HepG2 (cell line): ENCODE measurements around the gene CHPF. TPM values are rescaled to one million over a fixed set of nuclear protein-coding genes. Genes with fewer than 3 reads are reported as not detected.
A peak's percentile ranks its signal among the peaks of the same experiment; 100 is the strongest.

Experiments
- ATAD3A ChIP-seq: sonication (generic); formaldehyde crosslinking; IDR thresholded peaks from 2 replicates; pipeline ENCODE4 v1.4.0; 2020; ENCODE audit warnings: missing genetic modification reagents
- CBX5 ChIP-seq: sonication (generic); formaldehyde crosslinking; IDR thresholded peaks from 2 replicates; pipeline ENCODE4 v1.4.0; 2020; ENCODE audit warnings: missing genetic modification reagents, borderline replicate concordance
- DNMT3B ChIP-seq: conservative IDR thresholded peaks from 2 replicates; pipeline ENCODE4 v1.6.1; 2016; ENCODE audit warnings: missing biosample characterization, control low read depth
- GLI4 ChIP-seq: sonication (generic); formaldehyde crosslinking; IDR thresholded peaks from 2 replicates; pipeline ENCODE4 v1.5.1; 2020; ENCODE audit warnings: missing genetic modification reagents, mild to moderate bottlenecking, moderate library complexity, borderline replicate concordance
- IKZF1 ChIP-seq: fragments of 450-650 bp; IDR thresholded peaks from 2 replicates; pipeline ENCODE4 v1.7.1; 2016
- KDM2A ChIP-seq: sonication (generic); formaldehyde crosslinking; IDR thresholded peaks from 2 replicates; pipeline ENCODE4 v1.4.0; 2020; ENCODE audit warnings: low read depth, missing genetic modification reagents, borderline replicate concordance
- NR1H2 ChIP-seq: sonication (generic); formaldehyde crosslinking; IDR thresholded peaks from 2 replicates; pipeline ENCODE4 v1.8.1; 2022; ENCODE audit warnings: low read depth, missing genetic modification reagents, borderline replicate concordance
- NR2F1 ChIP-seq, 2 experiments: fragments of 450-650 bp in 1 of 2; formaldehyde crosslinking in 1 of 2; IDR thresholded peaks; 2 replicates each; pipeline versions ENCODE4 v1.5.0 to v1.6.1; 2016 to 2020; ENCODE audit warnings: mild to moderate bottlenecking in 1 of 2, missing compliant biosample characterization in 1 of 2, missing genetic modification reagents in 1 of 2, moderate library complexity in 1 of 2
- ONECUT2 ChIP-seq: sonication (generic); formaldehyde crosslinking; IDR thresholded peaks from 2 replicates; pipeline ENCODE4 v1.4.0; 2020; ENCODE audit warnings: missing genetic modification reagents
- RBFOX2 ChIP-seq: fragments of 200-400 bp; formaldehyde crosslinking; IDR thresholded peaks from 2 replicates; pipeline ENCODE4 v1.6.1; 2017; ENCODE audit warnings: low read depth, mild to moderate bottlenecking, low read length
- U2AF1 ChIP-seq: fragments of 200-400 bp; formaldehyde crosslinking; optimal IDR thresholded peaks from 2 replicates; pipeline ENCODE3; 2017; ENCODE audit warnings: mild to moderate bottlenecking, low read depth, low read length
- ZMYM3 ChIP-seq: sonication (generic); formaldehyde crosslinking; IDR thresholded peaks from 2 replicates; pipeline ENCODE4 v1.5.1; 2020; ENCODE audit warnings: mild to moderate bottlenecking, missing genetic modification reagents
- ZNF17 ChIP-seq: sonication (generic); formaldehyde crosslinking; IDR thresholded peaks from 2 replicates; pipeline ENCODE4 v1.5.0; 2020; ENCODE audit warnings: mild to moderate bottlenecking, missing genetic modification reagents
- ZNF20 ChIP-seq: sonication (generic); formaldehyde crosslinking; IDR thresholded peaks from 2 replicates; pipeline ENCODE4 v1.4.0; 2020; ENCODE audit warnings: mild to moderate bottlenecking, moderate library complexity, missing genetic modification reagents
- ZNF547 ChIP-seq: sonication (generic); formaldehyde crosslinking; IDR thresholded peaks from 2 replicates; pipeline ENCODE4 v1.5.1; 2020; ENCODE audit warnings: mild to moderate bottlenecking, missing genetic modification reagents
- ZNF563 ChIP-seq: sonication (generic); formaldehyde crosslinking; IDR thresholded peaks from 2 replicates; pipeline ENCODE4 v1.8.0; 2022; ENCODE audit warnings: mild to moderate bottlenecking, moderate library complexity, missing genetic modification reagents
- ZNF652 ChIP-seq: IDR thresholded peaks from 2 replicates; pipeline ENCODE4 v1.6.1; 2016; ENCODE audit warnings: low read depth, borderline replicate concordance
- ZSCAN9 ChIP-seq: IDR thresholded peaks from 2 replicates; pipeline ENCODE4 v1.6.1; 2016; ENCODE audit warnings: borderline replicate concordance
- polyA plus RNA-seq, 8 experiments: library from polyadenylated mRNA; depleted of rRNA in 3 of 8; stranded (reverse) in 7 of 8; unstranded in 1 of 8; fragments of >200 nt; fragmentation: Illumina TruSeq in 4 of 8; extraction: Trizol in 4 of 8; gene quantifications; 2 replicates each; pipeline versions ENCODE4 v1.2.1 to v1.2.3, GENCODE V29; 2011 to 2016; ENCODE audit warnings: low read depth in 4 of 8, missing spikeins in 1 of 8, mixed read lengths in 1 of 8; ENCODE audit not compliant: insufficient read depth in 1 of 8
- total RNA-seq, 5 experiments: library from RNA; depleted of rRNA; stranded (reverse); fragments of >200 nt; fragmentation: Illumina TruSeq; extraction: Trizol; gene quantifications; 2 replicates each; pipeline ENCODE4 v1.2.3, GENCODE V29; 2016; ENCODE audit warnings: low read depth in 1 of 5
- TF ChIP-seq, protein P1 (sequence below): sonication (generic); formaldehyde crosslinking; IDR thresholded peaks from 2 replicates; pipeline ENCODE4 v1.8.1; 2023; ENCODE audit warnings: mild to moderate bottlenecking, missing genetic modification reagents
- TF ChIP-seq, protein P2 (sequence below): sonication (generic); formaldehyde crosslinking; IDR thresholded peaks from 2 replicates; pipeline ENCODE4 v1.4.0; 2020; ENCODE audit warnings: low read depth, mild to moderate bottlenecking, missing genetic modification reagents
- TF ChIP-seq, protein P3 (sequence below): sonication (generic); formaldehyde crosslinking; IDR thresholded peaks from 2 replicates; pipeline ENCODE4 v1.5.0; 2020; ENCODE audit warnings: missing genetic modification reagents
- TF ChIP-seq, protein P4 (sequence below): sonication (generic); formaldehyde crosslinking; conservative IDR thresholded peaks from 2 replicates; pipeline ENCODE4 v1.4.0; 2020; ENCODE audit warnings: missing genetic modification reagents

The CHPF gene
- total and polyA plus RNA-seq, 2 of the 13 experiments (the other 11 are each of a cell fraction or from before 2014, with no cell fraction given): 79.6 to 111 TPM

DNA sequence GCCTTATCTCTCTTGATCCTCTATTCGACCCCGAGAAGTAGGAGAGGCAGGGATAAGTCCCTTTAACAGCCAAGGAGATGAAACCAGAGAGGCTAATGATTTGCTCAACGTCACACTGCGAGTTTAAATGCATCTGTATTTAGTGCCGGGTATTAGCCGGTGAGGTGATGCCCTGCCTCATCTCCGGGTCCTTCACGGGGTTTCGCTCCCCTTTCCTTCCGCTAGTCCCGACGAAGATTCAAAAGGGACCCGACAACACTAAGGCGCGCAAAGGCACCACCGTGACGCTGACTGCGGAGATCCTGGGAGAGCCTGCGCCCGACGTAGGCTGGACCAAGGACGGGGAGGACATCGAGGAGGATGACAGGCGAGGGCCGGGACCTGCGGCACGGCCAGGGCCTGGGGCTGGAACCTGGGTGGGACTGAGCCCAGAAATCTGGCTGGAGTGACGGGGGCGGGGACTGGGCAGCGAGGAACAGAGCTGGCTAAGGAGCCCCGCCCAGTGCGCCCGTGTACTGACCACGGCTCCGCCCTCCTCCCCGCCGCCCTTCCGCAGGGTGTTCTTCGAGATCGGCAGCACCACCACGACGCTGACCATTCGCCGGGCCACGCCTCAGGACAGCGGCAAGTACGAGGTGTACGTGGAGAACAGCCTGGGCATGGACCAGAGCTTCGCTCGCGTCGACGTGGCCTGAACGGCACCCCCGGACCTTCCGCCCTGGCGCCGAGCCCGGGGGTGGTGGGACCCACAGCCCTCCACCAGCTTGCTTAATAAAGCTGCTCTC lies 45.9 kb downstream of the CHPF start (continued):
- TF ChIP-seq, protein P1, sequence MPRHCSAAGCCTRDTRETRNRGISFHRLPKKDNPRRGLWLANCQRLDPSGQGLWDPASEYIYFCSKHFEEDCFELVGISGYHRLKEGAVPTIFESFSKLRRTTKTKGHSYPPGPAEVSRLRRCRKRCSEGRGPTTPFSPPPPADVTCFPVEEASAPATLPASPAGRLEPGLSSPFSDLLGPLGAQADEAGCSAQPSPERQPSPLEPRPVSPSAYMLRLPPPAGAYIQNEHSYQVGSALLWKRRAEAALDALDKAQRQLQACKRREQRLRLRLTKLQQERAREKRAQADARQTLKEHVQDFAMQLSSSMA (CRISPR knock-in tag): no peak
- TF ChIP-seq, protein P2, sequence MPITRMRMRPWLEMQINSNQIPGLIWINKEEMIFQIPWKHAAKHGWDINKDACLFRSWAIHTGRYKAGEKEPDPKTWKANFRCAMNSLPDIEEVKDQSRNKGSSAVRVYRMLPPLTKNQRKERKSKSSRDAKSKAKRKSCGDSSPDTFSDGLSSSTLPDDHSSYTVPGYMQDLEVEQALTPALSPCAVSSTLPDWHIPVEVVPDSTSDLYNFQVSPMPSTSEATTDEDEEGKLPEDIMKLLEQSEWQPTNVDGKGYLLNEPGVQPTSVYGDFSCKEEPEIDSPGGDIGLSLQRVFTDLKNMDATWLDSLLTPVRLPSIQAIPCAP (CRISPR knock-in tag): no peak
- TF ChIP-seq IKZF1 (no peak), ZNF652 (CRISPR knock-in tag) (no peak), ZSCAN9 (0 out of 2 replicates have a peak, but pooled peaks have one; percentile 56), GLI4 (peak; percentile 5; the same call in 1 of the 2 replicates), U2AF1 (no peak), DNMT3B (CRISPR knock-in tag) (no peak), CBX5 (CRISPR knock-in tag) (0 out of 2 replicates have a peak, but pooled peaks have one; percentile 28), ZNF563 (peak; percentile 70; the same call in 1 of the 2 replicates), ONECUT2 (CRISPR knock-in tag) (no peak), ZMYM3 (CRISPR knock-in tag) (peak; percentile 85), ATAD3A (peak; percentile 51; the same call in 1 of the 2 replicates), RBFOX2 (peak; percentile 89), ZNF547 (CRISPR knock-in tag) (no peak), ZNF17 (CRISPR knock-in tag) (no peak), KDM2A (CRISPR knock-in tag) (peak; percentile 10; the same call in 1 of the 2 replicates), ZNF20 (no peak), NR2F1 (CRISPR knock-in tag; IDR thresholded peaks at IDR 0.05) (0 out of 4 replicates have a peak, but pooled peaks of 1 of the 2 experiments have one; percentile 5), NR1H2 (0 out of 2 replicates have a peak, but pooled peaks have one; percentile 33)
- TF ChIP-seq, protein P3, sequence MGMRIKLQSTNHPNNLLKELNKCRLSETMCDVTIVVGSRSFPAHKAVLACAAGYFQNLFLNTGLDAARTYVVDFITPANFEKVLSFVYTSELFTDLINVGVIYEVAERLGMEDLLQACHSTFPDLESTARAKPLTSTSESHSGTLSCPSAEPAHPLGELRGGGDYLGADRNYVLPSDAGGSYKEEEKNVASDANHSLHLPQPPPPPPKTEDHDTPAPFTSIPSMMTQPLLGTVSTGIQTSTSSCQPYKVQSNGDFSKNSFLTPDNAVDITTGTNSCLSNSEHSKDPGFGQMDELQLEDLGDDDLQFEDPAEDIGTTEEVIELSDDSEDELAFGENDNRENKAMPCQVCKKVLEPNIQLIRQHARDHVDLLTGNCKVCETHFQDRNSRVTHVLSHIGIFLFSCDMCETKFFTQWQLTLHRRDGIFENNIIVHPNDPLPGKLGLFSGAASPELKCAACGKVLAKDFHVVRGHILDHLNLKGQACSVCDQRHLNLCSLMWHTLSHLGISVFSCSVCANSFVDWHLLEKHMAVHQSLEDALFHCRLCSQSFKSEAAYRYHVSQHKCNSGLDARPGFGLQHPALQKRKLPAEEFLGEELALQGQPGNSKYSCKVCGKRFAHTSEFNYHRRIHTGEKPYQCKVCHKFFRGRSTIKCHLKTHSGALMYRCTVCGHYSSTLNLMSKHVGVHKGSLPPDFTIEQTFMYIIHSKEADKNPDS: no peak
- TF ChIP-seq, protein P4, sequence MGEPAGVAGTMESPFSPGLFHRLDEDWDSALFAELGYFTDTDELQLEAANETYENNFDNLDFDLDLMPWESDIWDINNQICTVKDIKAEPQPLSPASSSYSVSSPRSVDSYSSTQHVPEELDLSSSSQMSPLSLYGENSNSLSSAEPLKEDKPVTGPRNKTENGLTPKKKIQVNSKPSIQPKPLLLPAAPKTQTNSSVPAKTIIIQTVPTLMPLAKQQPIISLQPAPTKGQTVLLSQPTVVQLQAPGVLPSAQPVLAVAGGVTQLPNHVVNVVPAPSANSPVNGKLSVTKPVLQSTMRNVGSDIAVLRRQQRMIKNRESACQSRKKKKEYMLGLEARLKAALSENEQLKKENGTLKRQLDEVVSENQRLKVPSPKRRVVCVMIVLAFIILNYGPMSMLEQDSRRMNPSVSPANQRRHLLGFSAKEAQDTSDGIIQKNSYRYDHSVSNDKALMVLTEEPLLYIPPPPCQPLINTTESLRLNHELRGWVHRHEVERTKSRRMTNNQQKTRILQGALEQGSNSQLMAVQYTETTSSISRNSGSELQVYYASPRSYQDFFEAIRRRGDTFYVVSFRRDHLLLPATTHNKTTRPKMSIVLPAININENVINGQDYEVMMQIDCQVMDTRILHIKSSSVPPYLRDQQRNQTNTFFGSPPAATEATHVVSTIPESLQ (CRISPR knock-in tag): 0 out of 2 replicates have a peak, but pooled peaks have one; percentile 57
